Neural progenitor cell (in vitro differentiated cells): Measurements from ENCODE around the gene EID1.
"Not testable (repeated sequence)": the region's sequence is repeated elsewhere in the genome, so short reads cannot be mapped to it uniquely, and the experiment has no call there.

Experiments used
- EZH2 ChIP-seq: fragments of 200-600 bp; sonication (generic); IDR thresholded peaks from 2 replicates; pipeline ENCODE4 v1.6.1; 2017; ENCODE audit warnings: antibody characterized with exemption, mild to moderate bottlenecking, moderate library complexity
- TF ChIP-seq, protein P1 (sequence below): fragments of 200-600 bp; sonication (generic); IDR thresholded peaks from 2 replicates; pipeline ENCODE4 v1.5.1; 2017; ENCODE audit warnings: antibody characterized with exemption, mild to moderate bottlenecking

DNA sequence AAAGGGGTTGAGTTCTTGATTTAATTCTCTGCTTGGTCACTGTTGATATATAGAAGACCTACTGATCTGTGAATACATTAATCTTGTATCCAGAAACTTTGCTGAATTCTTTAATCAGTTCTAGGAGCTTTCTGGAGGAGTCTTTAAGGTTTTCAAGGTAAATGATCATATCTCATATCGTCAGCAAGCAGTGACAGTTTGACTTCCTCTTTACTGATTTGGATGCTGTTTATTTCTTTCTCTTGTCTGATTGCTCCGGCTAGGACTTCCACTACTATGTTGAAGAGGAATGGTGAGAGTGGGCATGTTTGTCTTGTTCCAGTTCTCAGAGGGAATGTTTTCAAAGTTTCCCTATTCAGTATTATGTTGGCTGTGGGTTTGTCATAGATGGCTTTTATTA, 31.4 kb downstream of the EID1 start:
- TF ChIP-seq, protein P1, sequence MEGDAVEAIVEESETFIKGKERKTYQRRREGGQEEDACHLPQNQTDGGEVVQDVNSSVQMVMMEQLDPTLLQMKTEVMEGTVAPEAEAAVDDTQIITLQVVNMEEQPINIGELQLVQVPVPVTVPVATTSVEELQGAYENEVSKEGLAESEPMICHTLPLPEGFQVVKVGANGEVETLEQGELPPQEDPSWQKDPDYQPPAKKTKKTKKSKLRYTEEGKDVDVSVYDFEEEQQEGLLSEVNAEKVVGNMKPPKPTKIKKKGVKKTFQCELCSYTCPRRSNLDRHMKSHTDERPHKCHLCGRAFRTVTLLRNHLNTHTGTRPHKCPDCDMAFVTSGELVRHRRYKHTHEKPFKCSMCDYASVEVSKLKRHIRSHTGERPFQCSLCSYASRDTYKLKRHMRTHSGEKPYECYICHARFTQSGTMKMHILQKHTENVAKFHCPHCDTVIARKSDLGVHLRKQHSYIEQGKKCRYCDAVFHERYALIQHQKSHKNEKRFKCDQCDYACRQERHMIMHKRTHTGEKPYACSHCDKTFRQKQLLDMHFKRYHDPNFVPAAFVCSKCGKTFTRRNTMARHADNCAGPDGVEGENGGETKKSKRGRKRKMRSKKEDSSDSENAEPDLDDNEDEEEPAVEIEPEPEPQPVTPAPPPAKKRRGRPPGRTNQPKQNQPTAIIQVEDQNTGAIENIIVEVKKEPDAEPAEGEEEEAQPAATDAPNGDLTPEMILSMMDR, result not testable (repeated sequence)
- TF ChIP-seq EZH2, result not testable (repeated sequence)
